Endothelial cell of umbilical vein (primary cell): ENCODE measurements around the gene ASPHD2. TPM values are rescaled to one million over a fixed set of nuclear protein-coding genes. Genes with fewer than 3 reads are reported as not detected.

Experiments used
- BruUV-seq: library from RNA; stranded (reverse); fragments of 400-500 nt; replicated peaks from 2 replicates; lab custom pipeline; 2021; lab: Mats Ljungman, UMichigan
- CTCF ChIA-PET: fragments of 300-600, 350-600 bp; sonication (Branson Sonifier 250); formaldehyde crosslinking; loops from one replicate; lab custom pipeline; 2021; ENCODE audit warnings: antibody characterized with exemption, inconsistent platforms; lab: Charles Lee
- POLR2A ChIA-PET: fragments of 300-600, 350-600 bp; sonication (Branson Sonifier 250); formaldehyde crosslinking; loops from one replicate; lab custom pipeline; 2021; ENCODE audit warnings: antibody characterized with exemption, inconsistent platforms; lab: Charles Lee
- DNase-seq: peaks from one replicate; pipeline ENCODE4 v3.0.0-alpha.2; 2011; ENCODE audit warnings: low read depth, low spot score
- FAIRE-seq: peaks from 2 replicates; lab custom pipeline; 2011; peaks lifted over from hg19 to GRCh38; lab: Jason Lieb, UNC
- H2AFZ ChIP-seq: 2 replicates; pipeline ENCODE4 v1.6.0; 2012; ENCODE audit warnings: low read depth, low read length, control low read depth, inconsistent platforms
- H3K27ac ChIP-seq: 2 replicates; pipeline ENCODE4 v1.5.1; 2011; ENCODE audit warnings: low read depth, mild to moderate bottlenecking, control low read depth, low read length, moderate library complexity; ENCODE audit not compliant: insufficient read depth
- H3K27me3 ChIP-seq, 2 experiments: 2 replicates each; pipeline versions ENCODE4 v1.6.0 to v1.6.1; 2011; ENCODE audit warnings: low read length in 2 of 2, mixed read lengths in 1 of 2; ENCODE audit not compliant: control insufficient read depth in 2 of 2, insufficient read depth in 2 of 2
- H3K36me3 ChIP-seq, 2 experiments: 2 replicates in 1 of 2; 3 replicates in 1 of 2; pipeline ENCODE4 v1.5.1; 2011; ENCODE audit warnings: low read length in 2 of 2, mild to moderate bottlenecking in 1 of 2, moderate library complexity in 1 of 2; ENCODE audit not compliant: control insufficient read depth in 2 of 2, insufficient read depth in 2 of 2; ENCODE audit errors: extremely low read depth in 1 of 2
- H3K4me1 ChIP-seq: 3 replicates; pipeline ENCODE4 v1.5.1; 2011; ENCODE audit warnings: mild to moderate bottlenecking, low read length; ENCODE audit not compliant: control insufficient read depth, insufficient read depth; ENCODE audit errors: extremely low read depth
- H3K4me2 ChIP-seq: 2 replicates; pipeline ENCODE4 v1.6.1; 2011; ENCODE audit warnings: low read length, control low read depth, mixed read lengths; ENCODE audit not compliant: insufficient read depth
- H3K4me3 ChIP-seq, 3 experiments: fragments of 200-600 bp in 1 of 3; sonication (generic), shearing (Covaris generic) in 1 of 3; replicated peaks in 1 of 3; 2 replicates each; pipeline ENCODE4 v1.5.1; 2011 to 2016; ENCODE audit warnings: control low read depth in 3 of 3, low read length in 3 of 3, mild to moderate bottlenecking in 2 of 3, inconsistent platforms in 1 of 3, low read depth in 1 of 3, moderate library complexity in 1 of 3; ENCODE audit not compliant: insufficient read depth in 1 of 3
- H3K79me2 ChIP-seq: 2 replicates; pipeline ENCODE4 v1.6.0; 2012; ENCODE audit warnings: low read length, inconsistent platforms; ENCODE audit not compliant: control insufficient read depth, insufficient read depth
- H3K9ac ChIP-seq: replicated peaks from 2 replicates; pipeline ENCODE3; 2011; ENCODE audit warnings: low read length, control low read depth; ENCODE audit not compliant: insufficient read depth; ENCODE audit errors: extremely low read depth
- H3K9me1 ChIP-seq: replicated peaks from 3 replicates; pipeline ENCODE4 v1.6.0; 2011; ENCODE audit warnings: mild to moderate bottlenecking, low read length; ENCODE audit not compliant: control insufficient read depth, insufficient read depth; ENCODE audit errors: extremely low read depth
- H3K9me3 ChIP-seq: replicated peaks from 2 replicates; pipeline ENCODE4 v1.5.1; 2012; ENCODE audit warnings: low read length, inconsistent platforms; ENCODE audit not compliant: control insufficient read depth, insufficient read depth
- H4K20me1 ChIP-seq: replicated peaks from 2 replicates; pipeline ENCODE3; 2011; ENCODE audit warnings: mild to moderate bottlenecking, low read length; ENCODE audit not compliant: control insufficient read depth, insufficient read depth; ENCODE audit errors: extremely low read depth
- CTCF ChIP-seq, 2 donors: IDR thresholded peaks; 1 replicate in 1 of 2; 2 replicates in 1 of 2; pipeline ENCODE4 v1.5.1; 2011; ENCODE audit warnings: low read length in 2 of 2, mild to moderate bottlenecking in 2 of 2, moderate library complexity in 2 of 2, control low read depth in 1 of 2, inconsistent platforms in 1 of 2, low read depth in 1 of 2; ENCODE audit not compliant: insufficient read depth in 1 of 2; ENCODE audit errors: extremely low read depth in 1 of 2
- EZH2 ChIP-seq: IDR thresholded peaks from 2 replicates; pipeline ENCODE4 v1.6.1; 2012; ENCODE audit warnings: borderline replicate concordance, low read depth, mild to moderate bottlenecking, moderate library complexity, low read length, inconsistent platforms; ENCODE audit not compliant: severe bottlenecking
- FOS ChIP-seq: IDR thresholded peaks from 2 replicates; pipeline ENCODE4 v1.6.1; 2011; ENCODE audit warnings: mild to moderate bottlenecking, low read length, moderate library complexity, borderline replicate concordance; ENCODE audit not compliant: insufficient read depth
- GATA2 ChIP-seq: IDR thresholded peaks from 2 replicates; pipeline ENCODE4 v1.7.0; 2011; ENCODE audit warnings: low read depth, mild to moderate bottlenecking, moderate library complexity, mixed read lengths, low read length; ENCODE audit not compliant: insufficient read length, insufficient read depth
- JUN ChIP-seq: IDR thresholded peaks from 2 replicates; pipeline ENCODE4 v1.6.1; 2011; ENCODE audit warnings: borderline replicate concordance, low read depth; ENCODE audit not compliant: insufficient read length, insufficient read depth
- MAX ChIP-seq: IDR thresholded peaks from 2 replicates; pipeline ENCODE4 v1.6.1; 2011; ENCODE audit not compliant: insufficient read depth, insufficient read length
- MYC ChIP-seq: IDR thresholded peaks from one replicate; pipeline ENCODE4 v1.6.1; 2011; ENCODE audit warnings: mild to moderate bottlenecking, low read depth, low read length
- POLR2A ChIP-seq: IDR thresholded peaks from 2 replicates; pipeline ENCODE4 v1.6.1; 2012; ENCODE audit warnings: low read depth, mild to moderate bottlenecking, control low read depth, low read length
- POLR2AphosphoS5 ChIP-seq: IDR thresholded peaks from 2 replicates; pipeline ENCODE4 v1.6.1; 2012; ENCODE audit warnings: low read depth, mild to moderate bottlenecking, control low read depth, low read length, moderate library complexity; ENCODE audit not compliant: insufficient read depth
- dilution Hi-C: fragments of 300-500 bp; cut with MboI; formaldehyde crosslinking; loops from one replicate; pipeline ENCODE4 v1.15.0; 2019; ENCODE audit warnings: low sequenced_read_pairs; ENCODE audit not compliant: extremely low pct_ligation_motif_present
- intact Hi-C: fragments of 100-400 bp; cut with micrococcal nuclease; formaldehyde crosslinking; loops from one replicate; pipeline ENCODE4 v1.10.0; 2022
- polyA plus RNA-seq, 4 experiments: library from polyadenylated mRNA; depleted of rRNA in 3 of 4; stranded (reverse) in 3 of 4; unstranded in 1 of 4; fragments of >200 nt; gene quantifications; 2 replicates each; pipeline versions ENCODE4 v1.2.1 to v1.2.3, GENCODE V29; 2011 to 2012; ENCODE audit warnings: missing spikeins in 1 of 4
- total RNA-seq: library from RNA; stranded (reverse); gene quantifications from 2 replicates; pipeline ENCODE4 v1.2.3, GENCODE V29; 2021

ASPHD2 gene
- total and polyA plus RNA-seq, 2 donors (not counting 3 experiments of a cell fraction or from before 2014, with no cell fraction given), result 4.8 to 5.5 TPM

- Histone ChIP-seq H3K27ac (no peak overlapping the region), H3K9me3 (no peaks in the 10 kb centered on the region), H3K9me1 (no peaks in the 10 kb centered on the region), H3K79me2 (no peaks in the 10 kb centered on the region), H3K27me3 (no peaks in the 10 kb centered on the region), H4K20me1 (no peaks in the 10 kb centered on the region), H2AFZ (no peak overlapping the region), H3K4me3 (no peak overlapping the region), H3K36me3 (peaks cover 2 to 11% of the 10 kb centered on the region in 2 experiments), H3K4me2 (no peak overlapping the region), H3K4me1 (no peaks in the 10 kb centered on the region), H3K9ac (no peak overlapping the region)
- POLR2A ChIA-PET, result interaction anchor here (0.9 kb wide), 1 partner anchor 18 kb away, joined by 3 read pairs; no protein-coding TSS in a partner anchor
- dilution Hi-C loops (no loop called here), intact Hi-C loops (no loop called here)
- BruUV-seq, result no TSS peak
- no peak for DNase-seq
- TF ChIP-seq MYC (no peak), MAX (no peak)
- FAIRE-seq, result no peak
- CTCF ChIA-PET, result interaction anchor here (1.2 to 3.0 kb wide), 4 partner anchors 13 to 84 kb away, joined by 4 to 9 read pairs (median 6); no protein-coding TSS in a partner anchor
These were observed 19.3 kb downstream of the ASPHD2 start for GRCh38 chr22:26448334-26448733.

GRCh38 chr22:26448941-26449340, 19.9 kb downstream of the ASPHD2 start:
- Histone ChIP-seq H3K4me2 (no peak overlapping the region), H3K4me1 (no peaks in the 10 kb centered on the region), H3K36me3 (peaks cover 2 to 13% of the 10 kb centered on the region in 2 experiments), H3K27me3 (no peaks in the 10 kb centered on the region), H3K9me1 (no peaks in the 10 kb centered on the region), H3K27ac (no peak overlapping the region), H4K20me1 (no peaks in the 10 kb centered on the region), H3K9me3 (no peaks in the 10 kb centered on the region), H3K79me2 (no peaks in the 10 kb centered on the region), H3K9ac (no peak overlapping the region), H2AFZ (no peak overlapping the region), H3K4me3 (no peak overlapping the region)
- TF ChIP-seq GATA2 (no peak), POLR2AphosphoS5 (no peak), JUN (no peak), EZH2 (no peak), FOS (no peak), CTCF (IDR thresholded peaks at IDR 0.05; ENCODE audit: extremely low read depth in 1 of 2, insufficient read depth in 1 of 2, low read depth in 1 of 2, low read length in 2 of 2) (no peak), POLR2A (no peak), MAX (no peak), MYC (no peak)
- DNase-seq (no peak), FAIRE-seq (no peak)
- dilution Hi-C loops (no loop called here), intact Hi-C loops (no loop called here)
- BruUV-seq, result no TSS peak
- ChIA-PET CTCF (interaction anchor here (1.2 to 3.0 kb wide), 4 partner anchors 14 to 84 kb away, joined by 4 to 9 read pairs (median 6); no protein-coding TSS in a partner anchor), POLR2A (no interaction called here)
